Neural cell (in vitro differentiated cells): ENCODE data around the gene IRF4. TPM values are rescaled to one million over a fixed set of nuclear protein-coding genes. Genes with fewer than 3 reads are reported as not detected.

Experiments
- H2AFZ ChIP-seq: fragments of 200-600, 300-800 bp; sonication (generic), shearing (Covaris generic); 2 replicates; pipeline ENCODE4 v1.6.0; 2014; ENCODE audit warnings: low read depth, mild to moderate bottlenecking, antibody characterized with exemption, low read length, moderate library complexity
- H3F3A ChIP-seq: fragments of 200-600 bp; shearing (Covaris generic); 2 replicates; pipeline ENCODE4 v1.6.1; 2016; ENCODE audit warnings: mild to moderate bottlenecking, moderate library complexity, mixed read lengths, antibody characterized with exemption, low read length; ENCODE audit not compliant: insufficient read depth, poor library complexity, severe bottlenecking
- H3K27ac ChIP-seq: fragments of 200-600, 300-800 bp; sonication (generic), shearing (Covaris generic); 2 replicates; pipeline ENCODE4 v1.5.1; 2014; ENCODE audit warnings: mild to moderate bottlenecking, low read length, moderate library complexity
- H3K27me3 ChIP-seq: fragments of 300-800, 200-600 bp; sonication (generic), shearing (Covaris generic); 2 replicates; pipeline ENCODE4 v1.6.0; 2014; ENCODE audit warnings: mild to moderate bottlenecking, low read depth, low read length, moderate library complexity; ENCODE audit not compliant: insufficient read depth
- H3K36me3 ChIP-seq: fragments of 300-800, 200-600 bp; sonication (generic), shearing (Covaris generic); 2 replicates; pipeline ENCODE4 v1.5.1; 2014; ENCODE audit warnings: mild to moderate bottlenecking, antibody characterized with exemption, low read length, moderate library complexity; ENCODE audit not compliant: insufficient read depth
- H3K4me2 ChIP-seq: fragments of 300-800, 200-600 bp; sonication (generic), shearing (Covaris generic); 2 replicates; pipeline ENCODE4 v1.6.0; 2014; ENCODE audit warnings: mild to moderate bottlenecking, low read length
- H3K4me3 ChIP-seq: fragments of 300-800, 200-600 bp; sonication (generic), shearing (Covaris generic); 2 replicates; pipeline ENCODE4 v1.5.1; 2014; ENCODE audit warnings: mild to moderate bottlenecking, low read length, moderate library complexity
- H3K79me2 ChIP-seq: fragments of 200-600 bp; shearing (Covaris generic); replicated peaks from 2 replicates; pipeline ENCODE4 v1.6.0; 2014; ENCODE audit warnings: mild to moderate bottlenecking, low read length, moderate library complexity; ENCODE audit not compliant: insufficient read depth
- H3K9ac ChIP-seq: fragments of 300-800, 200-600 bp; sonication (generic), shearing (Covaris generic); 2 replicates; pipeline ENCODE4 v1.6.1; 2016; ENCODE audit warnings: mild to moderate bottlenecking, low read length, mixed read lengths
- H3K9me2 ChIP-seq: fragments of 200-600 bp; shearing (Covaris generic); 2 replicates; pipeline ENCODE4 v1.6.1; 2016; ENCODE audit warnings: mild to moderate bottlenecking, low read length, mixed read lengths; ENCODE audit not compliant: insufficient read depth
- H3K9me3 ChIP-seq: fragments of 200-600, 300-800 bp; sonication (generic), shearing (Covaris generic); 2 replicates; pipeline ENCODE4 v1.6.1; 2016; ENCODE audit warnings: mild to moderate bottlenecking, mixed run types, low read length, moderate library complexity, mixed read lengths
- H4K20me1 ChIP-seq: fragments of 200-600 bp; shearing (Covaris generic); 2 replicates; pipeline ENCODE4 v1.6.1; 2016; ENCODE audit warnings: mild to moderate bottlenecking, mixed run types; ENCODE audit not compliant: insufficient read depth
- CTCF ChIP-seq: fragments of 450-650 bp; IDR thresholded peaks from 2 replicates; pipeline ENCODE4 v1.5.1; 2014; ENCODE audit warnings: antibody characterized with exemption, mild to moderate bottlenecking, moderate library complexity; ENCODE audit not compliant: poor library complexity, severe bottlenecking
- EP300 ChIP-seq: fragments of 450-650 bp; conservative IDR thresholded peaks from 2 replicates; pipeline ENCODE4 v1.6.1; 2014; ENCODE audit warnings: antibody characterized with exemption, mild to moderate bottlenecking, moderate library complexity; ENCODE audit not compliant: poor library complexity, severe bottlenecking
- EZH2 ChIP-seq: fragments of 200-600, 300-800 bp; shearing (Covaris generic), sonication (generic); IDR thresholded peaks from 2 replicates; pipeline ENCODE4 v1.6.1; 2014; ENCODE audit warnings: antibody characterized with exemption, low read length, borderline replicate concordance, mild to moderate bottlenecking; ENCODE audit not compliant: insufficient read depth, poor library complexity, severe bottlenecking
- MXI1 ChIP-seq: fragments of 450-650 bp; conservative IDR thresholded peaks from 2 replicates; pipeline ENCODE4 v1.6.1; 2014; ENCODE audit warnings: antibody characterized with exemption, mild to moderate bottlenecking; ENCODE audit not compliant: poor library complexity, severe bottlenecking
- POLR2AphosphoS5 ChIP-seq: IDR thresholded peaks from 2 replicates; pipeline ENCODE4 v1.6.1; 2012
- RAD21 ChIP-seq: fragments of 450-650 bp; conservative IDR thresholded peaks from 2 replicates; pipeline ENCODE4 v1.6.1; 2014; ENCODE audit warnings: antibody characterized with exemption, mild to moderate bottlenecking, moderate library complexity
- REST ChIP-seq: IDR thresholded peaks from 2 replicates; pipeline ENCODE4 v1.6.1; 2012; ENCODE audit warnings: borderline replicate concordance
- SMC3 ChIP-seq: fragments of 450-650 bp; conservative IDR thresholded peaks from 2 replicates; pipeline ENCODE4 v1.6.1; 2014; ENCODE audit warnings: antibody characterized with exemption, mild to moderate bottlenecking, moderate library complexity; ENCODE audit not compliant: poor library complexity
- TAF1 ChIP-seq: IDR thresholded peaks from 2 replicates; pipeline ENCODE4 v1.6.1; 2012; ENCODE audit warnings: low read depth
- polyA plus RNA-seq: library from polyadenylated mRNA; depleted of rRNA; stranded (reverse); fragments of >200 nt; gene quantifications from 2 replicates; pipeline ENCODE4 v1.2.3, GENCODE V29; 2014

Gene IRF4
- polyA plus RNA-seq, 1 donor from 2014 or later, result 0.05 TPM

GRCh38 chr6:389143-389542 is 2.4 kb upstream of the IRF4 start:
- TF ChIP-seq EZH2 (no peak), EP300 (no peak), REST (no peak), SMC3 (no peak), POLR2AphosphoS5 (no peak), CTCF (no peak), TAF1 (no peak)
- no peak overlapping the region for H3K9ac ChIP-seq
- H3K9me3 ChIP-seq, result no peaks in the 10 kb centered on the region
- no peak overlapping the region for H3K4me3 ChIP-seq
- no peaks in the 10 kb centered on the region for H3K36me3 ChIP-seq
- H4K20me1 ChIP-seq, result no peaks in the 10 kb centered on the region
- H2AFZ ChIP-seq, result no peak overlapping the region
- H3K27ac ChIP-seq, result no peak overlapping the region
- no peaks in the 10 kb centered on the region for H3K79me2 ChIP-seq
- H3K9me2 ChIP-seq, result no peaks in the 10 kb centered on the region
- no peaks in the 10 kb centered on the region for H3F3A ChIP-seq
- peaks cover 61% of the 10 kb centered on the region for H3K27me3 ChIP-seq
- no peak overlapping the region for H3K4me2 ChIP-seq

- no peak for TF ChIP-seq POLR2AphosphoS5
- no peak for TF ChIP-seq REST
- TF ChIP-seq EZH2, result no peak
- no peak for TF ChIP-seq MXI1
- no peak for TF ChIP-seq RAD21
- no peak for TF ChIP-seq TAF1
- no peak for TF ChIP-seq SMC3
- TF ChIP-seq CTCF, result no peak
- TF ChIP-seq EP300, result no peak
- Histone ChIP-seq H3K27me3 (peaks cover 66% of the 10 kb centered on the region), H3K79me2 (no peaks in the 10 kb centered on the region), H2AFZ (no peak overlapping the region), H3K9me3 (no peaks in the 10 kb centered on the region), H3K4me2 (no peak overlapping the region), H3K9ac (no peak overlapping the region), H3F3A (no peaks in the 10 kb centered on the region), H3K36me3 (no peaks in the 10 kb centered on the region), H4K20me1 (no peaks in the 10 kb centered on the region), H3K9me2 (no peaks in the 10 kb centered on the region), H3K27ac (no peak overlapping the region), H3K4me3 (no peak overlapping the region)
Observed at GRCh38 chr6:389622-390021, 1.9 kb upstream of the IRF4 start.
